Measurements from ENCODE around the gene ARMC5.
"Not testable (repeated sequence)": the region's sequence is repeated elsewhere in the genome, so short reads cannot be mapped to it uniquely, and the experiment has no call there.

ARMC5 gene

GRCh38 chr16:31501226-31501965 is 42.1 kb downstream of the ARMC5 start:
- DNase-seq (ENCODE audit: low spot score) = no peak

- no peak for DNase-seq (ENCODE audit: low spot score)
Measured at GRCh38 chr16:31501966-31502348, 42.7 kb downstream of the ARMC5 start.

- DNase-seq (ENCODE audit: low spot score) = no peak
Measured at GRCh38 chr16:31502981-31503380, 43.7 kb downstream of the ARMC5 start.

- not testable (repeated sequence) for DNase-seq (ENCODE audit: low spot score)
Measured at GRCh38 chr16:31503555-31503954, 44.3 kb downstream of the ARMC5 start.

- DNase-seq (ENCODE audit: low spot score) = no peak
Measured at GRCh38 chr16:31504159-31504558, 44.9 kb downstream of the ARMC5 start.

GRCh38 chr16:31505483-31505882 is 46.2 kb downstream of the ARMC5 start:
- no peak for DNase-seq (ENCODE audit: low spot score)

- no peak for DNase-seq (ENCODE audit: low spot score)
Measured at GRCh38 chr16:31507617-31507928, 48.3 kb downstream of the ARMC5 start.

GRCh38 chr16:31507929-31508705 is 48.8 kb downstream of the ARMC5 start, which contains the start of gene RUSF1:
RUSF1 (minus strand) TSS chr16:31508391; CDS start chr16:31508373, 18 bp downstream.
- peak; percentile 88 for DNase-seq (ENCODE audit: low spot score)

GRCh38 chr16:31508706-31509195 is 49.5 kb downstream of the ARMC5 start:
- DNase-seq (ENCODE audit: low spot score) = no peak

GRCh38 chr16:31513126-31513525 is 53.8 kb downstream of the ARMC5 start:
- DNase-seq (ENCODE audit: low spot score) = no peak

- DNase-seq (ENCODE audit: low spot score) = no peak
Measured at GRCh38 chr16:31513884-31514283, 54.6 kb downstream of the ARMC5 start.

All from globus pallidus (tissue), 1 donor.